Fibroblast of the conjunctiva (primary cell): ENCODE measurements around the gene GMEB1.
"Not testable (repeated sequence)": the region's sequence is repeated elsewhere in the genome, so short reads cannot be mapped to it uniquely, and the experiment has no call there.

Experiments used
- DNase-seq: peaks from one replicate; pipeline ENCODE4 v3.0.0-alpha.2; 2010; ENCODE audit warnings: low read depth

The GMEB1 gene

DNA sequence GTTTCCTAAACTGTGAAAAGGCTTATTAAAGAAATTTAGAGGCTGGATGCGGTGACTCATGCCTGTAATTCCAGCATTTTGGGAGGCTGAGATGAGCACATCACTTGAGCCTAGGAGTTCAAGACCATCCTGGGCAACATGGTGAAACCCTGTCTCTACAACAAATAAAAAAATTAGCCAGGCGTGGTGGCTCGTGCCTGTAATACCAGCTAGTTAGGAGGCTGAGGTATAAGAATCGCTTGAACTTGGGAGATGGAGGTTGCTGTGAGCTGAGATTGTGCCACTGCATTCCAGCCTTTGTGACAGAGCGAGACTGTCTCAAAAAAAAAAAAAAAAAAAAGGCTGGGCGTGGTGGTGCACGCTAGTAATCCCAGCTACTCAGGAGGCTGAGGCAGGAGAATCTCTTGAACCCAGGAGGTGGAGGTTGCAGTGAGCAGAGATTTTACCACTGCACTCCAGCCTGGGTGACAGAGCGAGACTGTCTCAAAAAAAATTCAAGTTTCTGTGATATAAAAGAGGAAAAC, 82.2 kb downstream of the GMEB1 start:
- not testable (repeated sequence) for DNase-seq

DNA sequence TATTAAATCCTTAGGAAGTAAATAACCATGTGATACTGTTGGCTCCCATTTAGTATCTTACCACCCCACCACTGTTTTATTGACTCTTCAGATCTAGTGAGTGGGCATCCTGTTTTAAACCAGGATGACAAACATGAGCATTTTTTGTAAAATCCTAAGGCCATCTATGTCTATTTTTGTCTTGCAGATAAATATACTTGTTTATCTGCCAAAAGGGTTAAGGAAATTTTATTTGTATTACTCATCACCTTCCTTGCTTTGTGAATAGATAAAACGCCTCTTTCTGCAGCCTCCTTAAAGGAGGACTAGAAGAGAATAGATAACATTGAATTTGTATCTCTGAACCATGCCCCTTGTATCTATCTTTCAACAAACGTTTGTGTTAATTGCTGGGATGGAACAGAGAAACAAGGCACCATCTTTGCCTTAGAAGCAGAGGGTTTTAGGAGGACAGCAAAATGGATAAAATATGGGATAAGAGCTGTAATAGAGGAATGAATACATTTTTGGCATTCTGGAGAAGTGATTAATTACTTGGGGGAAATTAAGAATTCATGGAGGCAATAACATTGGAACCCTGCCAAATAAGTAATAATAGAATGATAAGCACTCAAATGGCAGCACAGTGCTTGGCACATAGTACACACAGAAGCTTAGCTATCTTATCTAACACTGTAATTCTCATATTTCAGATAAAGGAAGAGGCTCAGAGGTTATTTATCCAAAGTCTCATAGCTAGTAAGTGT, 82.9 kb downstream of the GMEB1 start:
- no peak for DNase-seq

DNA sequence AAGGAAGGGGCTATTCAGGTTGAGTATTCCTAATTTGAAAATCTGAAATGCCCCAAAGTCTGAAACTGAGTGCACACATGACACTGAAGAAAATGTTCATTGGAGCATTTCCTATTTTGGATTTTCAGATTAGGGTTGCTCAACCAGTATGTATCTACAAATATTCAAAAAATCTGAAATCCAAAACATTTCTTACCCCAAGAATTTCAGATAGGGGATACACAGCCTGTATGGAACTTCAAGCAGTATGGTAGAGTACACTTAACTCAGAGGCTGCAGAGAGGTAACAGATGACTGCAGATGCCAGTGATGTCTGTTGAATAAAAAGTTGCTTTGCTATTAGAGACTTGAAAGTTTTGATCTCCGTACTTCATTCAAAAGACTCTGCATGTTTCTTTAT, 87.1 kb downstream of the GMEB1 start:
- DNase-seq = no peak

DNA sequence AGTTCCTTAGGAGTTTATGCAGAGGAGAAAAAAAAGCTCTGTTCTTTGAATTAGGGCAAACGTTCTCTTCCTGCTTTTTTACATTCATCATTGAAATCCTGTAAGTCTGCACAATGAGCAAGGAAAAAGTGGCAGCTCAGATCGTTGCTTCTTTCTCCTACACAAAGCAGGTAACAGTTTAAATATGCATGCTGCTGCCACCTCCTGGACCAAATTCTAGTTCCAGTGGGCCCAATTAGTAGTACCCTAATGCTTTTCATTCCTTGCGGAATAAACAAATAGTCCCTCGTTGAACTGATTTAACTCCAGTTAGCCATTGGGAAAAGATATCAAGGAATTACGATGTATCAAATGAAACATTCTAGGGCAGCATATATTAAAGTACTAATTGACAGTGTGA, 88.3 kb downstream of the GMEB1 start:
- DNase-seq = no peak

DNA sequence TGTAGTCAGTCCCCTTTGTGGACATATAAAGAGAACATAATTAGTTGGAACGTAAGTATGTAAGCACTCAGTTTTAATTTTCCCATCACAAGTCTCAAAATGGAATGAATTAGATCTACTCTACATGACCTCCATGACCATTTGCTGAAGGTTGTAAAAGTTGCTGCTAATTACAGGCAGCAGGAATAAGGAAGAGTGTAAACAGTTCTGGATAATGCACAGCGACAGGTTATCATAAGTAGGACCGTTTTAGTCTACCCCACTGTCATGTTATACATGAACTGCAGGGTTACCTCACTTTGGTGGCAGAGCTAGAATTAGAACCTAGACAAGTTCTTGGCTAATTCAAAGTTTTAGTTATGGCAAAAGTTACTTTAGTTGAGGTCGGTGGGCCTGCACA, 89.8 kb downstream of the GMEB1 start:
- no peak for DNase-seq

DNA sequence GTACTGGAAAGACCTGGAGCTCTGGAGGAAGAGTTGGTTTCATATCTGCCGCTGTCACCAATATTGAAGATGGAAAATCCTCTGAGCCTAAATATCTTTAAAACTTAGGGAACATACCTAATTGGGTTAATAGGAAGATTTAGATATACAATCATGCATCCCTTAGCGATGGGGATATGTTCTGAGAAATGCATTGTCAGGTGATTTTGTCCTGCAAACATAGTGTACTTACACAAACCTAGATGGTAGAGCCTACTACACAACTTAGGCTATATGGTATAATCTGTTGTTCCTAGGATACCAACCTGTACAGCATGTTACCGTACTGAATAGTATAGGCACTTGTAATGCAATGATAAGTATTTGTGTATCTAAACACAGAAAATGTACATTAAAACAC, 90.7 kb downstream of the GMEB1 start:
- DNase-seq = no peak

DNA sequence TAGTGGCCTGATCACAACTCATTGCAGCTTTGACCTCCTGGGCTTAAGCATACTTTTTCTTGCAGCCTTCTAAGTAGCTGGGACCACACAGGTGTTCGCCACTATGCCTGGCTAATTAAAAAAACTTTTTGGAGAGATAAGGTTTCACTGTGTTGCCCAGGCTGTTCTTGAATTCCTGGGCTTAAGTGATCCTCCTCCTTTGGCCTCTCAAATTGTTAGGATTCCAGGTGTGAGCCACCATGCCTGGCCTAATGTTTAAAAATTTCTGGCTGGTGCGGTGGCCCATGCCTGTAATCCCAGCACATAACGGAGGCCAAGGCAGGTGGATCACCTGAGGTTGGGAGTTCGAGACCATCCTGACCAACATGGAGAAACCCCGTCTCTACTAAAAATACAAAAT, 92.6 kb downstream of the GMEB1 start:
- DNase-seq = no peak

DNA sequence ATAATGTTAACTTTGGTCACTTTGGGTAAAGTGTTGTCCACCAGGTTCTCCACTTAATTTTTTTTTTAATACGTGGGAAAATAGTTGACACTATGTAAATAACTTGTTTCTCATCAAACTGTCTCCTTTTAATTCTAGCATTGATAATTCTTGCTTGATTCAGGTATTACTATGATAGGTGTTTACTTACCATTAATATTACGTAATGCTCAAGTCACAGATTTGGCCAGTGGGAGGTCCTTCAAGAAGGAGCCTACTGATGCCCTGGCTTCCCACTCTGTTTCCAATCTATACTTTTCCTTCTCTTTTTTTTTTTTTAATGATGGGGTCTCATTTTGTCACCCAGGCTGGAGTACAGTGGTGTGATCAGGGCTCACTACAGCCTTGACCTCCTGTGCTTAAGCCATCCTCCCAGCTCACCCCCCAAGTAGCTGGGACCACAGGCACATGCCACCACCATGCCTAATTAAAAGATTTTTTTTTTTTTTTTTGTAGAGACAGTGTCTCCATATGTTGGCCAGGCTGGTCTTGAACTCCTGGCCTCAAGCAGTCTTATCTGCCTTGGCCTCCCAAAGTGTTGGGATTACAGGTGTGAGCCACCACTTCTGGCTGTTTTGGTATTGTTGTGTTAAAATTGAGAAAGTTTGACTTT, 98.1 kb downstream of the GMEB1 start:
- no peak for DNase-seq
